ENCODE data around the gene VPS51. TPM values are rescaled to one million over a fixed set of nuclear protein-coding genes. Genes with fewer than 3 reads are reported as not detected.

Gene VPS51
- total and polyA plus RNA-seq, 9 of the 15 experiments (the other 6 are each of a cell fraction or from before 2014, with no cell fraction given) = 1.8 to 143 (median 46.8) TPM

DNA sequence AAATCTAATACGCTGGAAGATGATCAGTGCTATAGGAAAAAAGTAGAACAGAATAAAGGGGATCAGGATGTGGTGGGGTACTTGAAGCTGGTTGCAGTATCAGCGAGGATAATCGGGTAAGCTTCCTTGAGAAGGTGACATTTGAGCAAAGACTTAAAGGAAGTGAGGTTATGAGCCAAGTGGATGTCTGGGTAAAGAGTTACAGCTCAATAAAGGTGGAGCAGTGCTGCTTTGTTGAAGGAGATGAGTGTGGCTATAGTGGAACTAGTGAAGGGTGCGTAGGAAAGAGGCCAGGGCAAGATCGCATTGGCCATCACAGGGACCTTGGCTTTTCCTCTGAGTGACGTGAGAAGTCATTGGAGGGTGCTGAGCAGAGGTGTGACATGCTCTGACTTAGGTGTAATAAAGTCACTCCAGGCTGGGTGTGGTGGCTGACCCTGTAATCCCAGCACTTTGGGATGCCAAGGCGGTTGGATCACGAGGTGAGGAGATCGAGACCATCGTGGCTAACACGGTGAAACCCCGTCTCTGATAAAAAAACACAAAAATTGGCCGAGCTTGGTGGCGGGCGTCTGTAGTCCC lies 40.6 kb downstream of the VPS51 start:
- Histone ChIP-seq H3K36me3 (ENCODE audit: control insufficient read depth, insufficient read depth, low read length) (peaks cover 15% of the 10 kb centered on the region), H3K27me3 (ENCODE audit: control insufficient read depth in 2 of 2, insufficient read depth in 2 of 2, low read length in 2 of 2) (no peaks in the 10 kb centered on the region; a peak in 1 of 5 replicates), H3K4me1 (replicated peaks in 1 of 2; ENCODE audit: control insufficient read depth in 2 of 2, insufficient read depth in 2 of 2, low read length in 2 of 2) (peaks cover 21 to 43% of the 10 kb centered on the region in 2 experiments; a peak in 4 of 5 replicates), H2AFZ (ENCODE audit: low read depth, low read length) (no peak overlapping the region), H3K9me3 (replicated peaks; ENCODE audit: control insufficient read depth, insufficient read depth, low read depth, low read length) (no peaks in the 10 kb centered on the region), H3K9ac (ENCODE audit: insufficient read depth in 1 of 2, low read depth in 2 of 2, low read length in 2 of 2) (peak overlapping the region in 1 of 2 experiments; percentile 24; a peak in 1 of 4 replicates), H3K27ac (ENCODE audit: extremely low read depth, low read depth, low read length) (no peak overlapping the region), H3K4me3 (no peak overlapping the region), H4K20me1 (replicated peaks; ENCODE audit: control insufficient read depth, insufficient read depth, low read length) (peaks cover 7% of the 10 kb centered on the region; the same call in 1 of the 2 replicates), H3K9me1 (ENCODE audit: control insufficient read depth, insufficient read depth, low read length) (peaks cover 4% of the 10 kb centered on the region), H3K79me2 (ENCODE audit: control insufficient read depth, insufficient read depth, low read length) (peaks cover 34% of the 10 kb centered on the region), H3K4me2 (ENCODE audit: insufficient read depth, low read length) (no peak overlapping the region)
- ChIA-PET CTCF (ENCODE audit: low intra/inter-chr PET ratio) (no interaction called here), POLR2A (interaction anchor here (0.6 to 8.4 kb wide), 9 partner anchors 10 to 477 kb away, joined by 3 to 182 read pairs (median 9); partner anchors contain the start of genes CAPN1, FAU, MRPL49 and SPDYC)
- intact Hi-C loops (cut with micrococcal nuclease) = no loop called here
- FAIRE-seq (peak; percentile 29), ATAC-seq (no peak), DNase-seq (ENCODE audit: extremely low read depth in 1 of 4, low spot score in 3 of 4) (no peak)
- in situ Hi-C loops (cut with MboI) = no loop called here
- WGBS (ENCODE audit: insufficient coverage, low coverage, missing lambda C conversion rate) = 84% methylated on average over 15 of the region's 15 CpGs
- no TSS peak for BruUV-seq (replicated peaks)
- no peak for TF ChIP-seq PTTG1 (tag; IDR thresholded peaks at IDR 0.05; ENCODE audit: low read depth)
- no peak for TF ChIP-seq NR3C1 (CRISPR knock-in tag; IDR thresholded peaks at IDR 0.05)
- TF ChIP-seq, protein P1, sequence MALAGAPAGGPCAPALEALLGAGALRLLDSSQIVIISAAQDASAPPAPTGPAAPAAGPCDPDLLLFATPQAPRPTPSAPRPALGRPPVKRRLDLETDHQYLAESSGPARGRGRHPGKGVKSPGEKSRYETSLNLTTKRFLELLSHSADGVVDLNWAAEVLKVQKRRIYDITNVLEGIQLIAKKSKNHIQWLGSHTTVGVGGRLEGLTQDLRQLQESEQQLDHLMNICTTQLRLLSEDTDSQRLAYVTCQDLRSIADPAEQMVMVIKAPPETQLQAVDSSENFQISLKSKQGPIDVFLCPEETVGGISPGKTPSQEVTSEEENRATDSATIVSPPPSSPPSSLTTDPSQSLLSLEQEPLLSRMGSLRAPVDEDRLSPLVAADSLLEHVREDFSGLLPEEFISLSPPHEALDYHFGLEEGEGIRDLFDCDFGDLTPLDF (CRISPR knock-in tag; IDR thresholded peaks at IDR 0.05) = no peak
- TF ChIP-seq MEF2D (tag; conservative IDR thresholded peaks at IDR 0.05; ENCODE audit: low read depth) = no peak
- no peak for TF ChIP-seq ZNF512 (tag; IDR thresholded peaks at IDR 0.05)
- TF ChIP-seq ZNF436 (CRISPR knock-in tag; IDR thresholded peaks at IDR 0.05) = no peak
- no peak for TF ChIP-seq SIRT6 (IDR thresholded peaks at IDR 0.05; ENCODE audit: low read depth, low read length)
- TF ChIP-seq, protein P2, sequence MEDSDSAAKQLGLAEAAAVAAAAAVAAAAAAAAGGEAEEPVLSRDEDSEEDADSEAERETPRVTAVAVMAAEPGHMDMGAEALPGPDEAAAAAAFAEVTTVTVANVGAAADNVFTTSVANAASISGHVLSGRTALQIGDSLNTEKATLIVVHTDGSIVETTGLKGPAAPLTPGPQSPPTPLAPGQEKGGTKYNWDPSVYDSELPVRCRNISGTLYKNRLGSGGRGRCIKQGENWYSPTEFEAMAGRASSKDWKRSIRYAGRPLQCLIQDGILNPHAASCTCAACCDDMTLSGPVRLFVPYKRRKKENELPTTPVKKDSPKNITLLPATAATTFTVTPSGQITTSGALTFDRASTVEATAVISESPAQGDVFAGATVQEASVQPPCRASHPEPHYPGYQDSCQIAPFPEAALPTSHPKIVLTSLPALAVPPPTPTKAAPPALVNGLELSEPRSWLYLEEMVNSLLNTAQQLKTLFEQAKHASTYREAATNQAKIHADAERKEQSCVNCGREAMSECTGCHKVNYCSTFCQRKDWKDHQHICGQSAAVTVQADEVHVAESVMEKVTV (CRISPR knock-in tag; IDR thresholded peaks at IDR 0.05) = no peak
- TF ChIP-seq POLR2AphosphoS5 (IDR thresholded peaks at IDR 0.05; ENCODE audit: control insufficient read depth, insufficient read depth, low read depth, low read length) = no peak
- TF ChIP-seq THRB (CRISPR knock-in tag; conservative IDR thresholded peaks at IDR 0.05) = no peak
- no peak for TF ChIP-seq ZNF699 (CRISPR knock-in tag; IDR thresholded peaks at IDR 0.05; ENCODE audit: insufficient replicate concordance)

Measured in K562 (cell line).